Hepatocyte (in vitro differentiated cells): ENCODE results near the gene ZNF182.
"Not testable (repeated sequence)": the region's sequence is repeated elsewhere in the genome, so short reads cannot be mapped to it uniquely, and the experiment has no call there.

Source experiments
- EZH2 ChIP-seq: fragments of 200-600 bp; sonication (generic); IDR thresholded peaks from 2 replicates; pipeline ENCODE4 v1.6.1; 2016; ENCODE audit warnings: antibody characterized with exemption, mild to moderate bottlenecking, borderline replicate concordance
- EZH2phosphoT487 ChIP-seq: fragments of 200-600 bp; sonication (generic); IDR thresholded peaks from one replicate; pipeline ENCODE4 v1.6.1; 2018; ENCODE audit warnings: antibody characterized with exemption, mild to moderate bottlenecking, low read depth, moderate library complexity; ENCODE audit not compliant: unreplicated experiment, severe bottlenecking
- TF ChIP-seq, protein P1 (sequence below): fragments of 200-600 bp; sonication (generic); IDR thresholded peaks from 2 replicates; pipeline ENCODE4 v1.5.1; 2016; ENCODE audit warnings: antibody characterized with exemption, mild to moderate bottlenecking; ENCODE audit not compliant: poor library complexity

GRCh38 chrX:48016583-48017310 is 13.0 kb upstream of the ZNF182 start:
- TF ChIP-seq, protein P1, sequence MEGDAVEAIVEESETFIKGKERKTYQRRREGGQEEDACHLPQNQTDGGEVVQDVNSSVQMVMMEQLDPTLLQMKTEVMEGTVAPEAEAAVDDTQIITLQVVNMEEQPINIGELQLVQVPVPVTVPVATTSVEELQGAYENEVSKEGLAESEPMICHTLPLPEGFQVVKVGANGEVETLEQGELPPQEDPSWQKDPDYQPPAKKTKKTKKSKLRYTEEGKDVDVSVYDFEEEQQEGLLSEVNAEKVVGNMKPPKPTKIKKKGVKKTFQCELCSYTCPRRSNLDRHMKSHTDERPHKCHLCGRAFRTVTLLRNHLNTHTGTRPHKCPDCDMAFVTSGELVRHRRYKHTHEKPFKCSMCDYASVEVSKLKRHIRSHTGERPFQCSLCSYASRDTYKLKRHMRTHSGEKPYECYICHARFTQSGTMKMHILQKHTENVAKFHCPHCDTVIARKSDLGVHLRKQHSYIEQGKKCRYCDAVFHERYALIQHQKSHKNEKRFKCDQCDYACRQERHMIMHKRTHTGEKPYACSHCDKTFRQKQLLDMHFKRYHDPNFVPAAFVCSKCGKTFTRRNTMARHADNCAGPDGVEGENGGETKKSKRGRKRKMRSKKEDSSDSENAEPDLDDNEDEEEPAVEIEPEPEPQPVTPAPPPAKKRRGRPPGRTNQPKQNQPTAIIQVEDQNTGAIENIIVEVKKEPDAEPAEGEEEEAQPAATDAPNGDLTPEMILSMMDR: not testable (repeated sequence)
- TF ChIP-seq EZH2phosphoT487, EZH2: not testable (repeated sequence)
